ENCODE measurements around the gene DUSP21. TPM values are rescaled to one million over a fixed set of nuclear protein-coding genes. Genes with fewer than 3 reads are reported as not detected.

The DUSP21 gene
- total RNA-seq, 1 experiment from 2014 or later = not detected

DNA sequence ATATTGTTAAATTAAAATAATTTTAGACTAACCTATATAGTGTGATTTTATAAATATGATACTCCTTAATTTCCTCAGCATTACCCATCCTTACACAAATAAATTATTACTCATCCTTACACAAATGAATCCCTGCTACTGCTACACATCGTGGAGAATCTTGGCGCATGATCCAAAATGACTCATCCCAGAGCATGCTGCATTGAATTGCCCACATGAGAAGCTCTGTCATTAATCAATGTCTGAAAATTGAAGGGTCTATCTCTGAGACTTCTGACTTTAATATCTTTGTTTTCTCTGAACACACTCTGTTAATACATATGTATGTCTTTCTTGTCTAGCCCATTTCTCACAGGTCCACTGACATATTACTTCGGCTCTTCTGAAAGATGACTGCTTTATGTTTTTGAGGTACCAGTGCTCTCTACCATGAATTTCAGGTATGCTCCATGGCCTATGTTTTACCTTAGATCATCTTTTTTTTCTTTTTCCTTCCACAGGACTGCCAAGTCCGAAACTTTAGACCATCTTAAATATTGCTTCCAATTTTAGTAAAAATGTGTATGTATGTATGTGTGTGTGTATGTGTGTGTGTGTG, 15.7 kb upstream of the DUSP21 start:
- POLR2A ChIA-PET = no interaction called here
- BruUV-seq (replicated peaks) = no TSS peak
- ATAC-seq = peak; percentile 66
- H3K4me2 ChIP-seq (ENCODE audit: low read length) = 0 out of 2 replicates have a peak overlapping the region, but pooled peaks have one; percentile 12
- no peaks in the 10 kb centered on the region for H3K36me3 ChIP-seq (ENCODE audit: control insufficient read depth in 1 of 2, insufficient read depth in 2 of 2, low read length in 2 of 2)
- RAD21 ChIA-PET (ENCODE audit: low non-redundant PET in 1 of 2, low total read pairs in 2 of 2, uncharacterized antibody in 2 of 2, unreplicated experiment in 2 of 2) = no interaction called here
- CTCF ChIA-PET = no interaction called here
- peaks cover 0 to 5% of the 10 kb centered on the region in 2 experiments; a peak in 2 of 4 replicates for H3K4me1 ChIP-seq (ENCODE audit: control insufficient read depth in 1 of 2, insufficient read depth in 2 of 2, low read length in 2 of 2)
- TF ChIP-seq JUND (IDR thresholded peaks at IDR 0.05) (peak; percentile 41; the same call in 1 of the 2 replicates), ELF1 (IDR thresholded peaks at IDR 0.05; ENCODE audit: borderline replicate concordance, low read depth) (no peak), YY1 (IDR thresholded peaks at IDR 0.05; ENCODE audit: extremely low read depth, insufficient replicate concordance, low read depth, low read length) (no peak), CEBPB (IDR thresholded peaks at IDR 0.05; ENCODE audit: low read depth) (no peak), EGR1 (IDR thresholded peaks at IDR 0.05; ENCODE audit: low read depth) (no peak), ZNF274 (IDR thresholded peaks at IDR 0.05; ENCODE audit: low read depth, low read length) (no peak), EZH2 (IDR thresholded peaks at IDR 0.05) (no peak), FOSL1 (IDR thresholded peaks at IDR 0.05; ENCODE audit: low read depth) (peak; percentile 45; the same call in 1 of the 2 replicates), RAD21 (IDR thresholded peaks at IDR 0.05; ENCODE audit: low read depth) (no peak), EZH2phosphoT487 (IDR thresholded peaks at IDR 0.05; ENCODE audit: borderline replicate concordance) (no peak), SRF (IDR thresholded peaks at IDR 0.05; ENCODE audit: low read depth) (no peak)
- TF ChIP-seq, protein P1, sequence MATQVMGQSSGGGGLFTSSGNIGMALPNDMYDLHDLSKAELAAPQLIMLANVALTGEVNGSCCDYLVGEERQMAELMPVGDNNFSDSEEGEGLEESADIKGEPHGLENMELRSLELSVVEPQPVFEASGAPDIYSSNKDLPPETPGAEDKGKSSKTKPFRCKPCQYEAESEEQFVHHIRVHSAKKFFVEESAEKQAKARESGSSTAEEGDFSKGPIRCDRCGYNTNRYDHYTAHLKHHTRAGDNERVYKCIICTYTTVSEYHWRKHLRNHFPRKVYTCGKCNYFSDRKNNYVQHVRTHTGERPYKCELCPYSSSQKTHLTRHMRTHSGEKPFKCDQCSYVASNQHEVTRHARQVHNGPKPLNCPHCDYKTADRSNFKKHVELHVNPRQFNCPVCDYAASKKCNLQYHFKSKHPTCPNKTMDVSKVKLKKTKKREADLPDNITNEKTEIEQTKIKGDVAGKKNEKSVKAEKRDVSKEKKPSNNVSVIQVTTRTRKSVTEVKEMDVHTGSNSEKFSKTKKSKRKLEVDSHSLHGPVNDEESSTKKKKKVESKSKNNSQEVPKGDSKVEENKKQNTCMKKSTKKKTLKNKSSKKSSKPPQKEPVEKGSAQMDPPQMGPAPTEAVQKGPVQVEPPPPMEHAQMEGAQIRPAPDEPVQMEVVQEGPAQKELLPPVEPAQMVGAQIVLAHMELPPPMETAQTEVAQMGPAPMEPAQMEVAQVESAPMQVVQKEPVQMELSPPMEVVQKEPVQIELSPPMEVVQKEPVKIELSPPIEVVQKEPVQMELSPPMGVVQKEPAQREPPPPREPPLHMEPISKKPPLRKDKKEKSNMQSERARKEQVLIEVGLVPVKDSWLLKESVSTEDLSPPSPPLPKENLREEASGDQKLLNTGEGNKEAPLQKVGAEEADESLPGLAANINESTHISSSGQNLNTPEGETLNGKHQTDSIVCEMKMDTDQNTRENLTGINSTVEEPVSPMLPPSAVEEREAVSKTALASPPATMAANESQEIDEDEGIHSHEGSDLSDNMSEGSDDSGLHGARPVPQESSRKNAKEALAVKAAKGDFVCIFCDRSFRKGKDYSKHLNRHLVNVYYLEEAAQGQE (IDR thresholded peaks at IDR 0.05; ENCODE audit: low read depth) = no peak
- TF ChIP-seq, protein P2, sequence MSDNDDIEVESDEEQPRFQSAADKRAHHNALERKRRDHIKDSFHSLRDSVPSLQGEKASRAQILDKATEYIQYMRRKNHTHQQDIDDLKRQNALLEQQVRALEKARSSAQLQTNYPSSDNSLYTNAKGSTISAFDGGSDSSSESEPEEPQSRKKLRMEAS (IDR thresholded peaks at IDR 0.05) = peak; percentile 36; the same call in 1 of the 2 replicates
- TF ChIP-seq, protein P3, sequence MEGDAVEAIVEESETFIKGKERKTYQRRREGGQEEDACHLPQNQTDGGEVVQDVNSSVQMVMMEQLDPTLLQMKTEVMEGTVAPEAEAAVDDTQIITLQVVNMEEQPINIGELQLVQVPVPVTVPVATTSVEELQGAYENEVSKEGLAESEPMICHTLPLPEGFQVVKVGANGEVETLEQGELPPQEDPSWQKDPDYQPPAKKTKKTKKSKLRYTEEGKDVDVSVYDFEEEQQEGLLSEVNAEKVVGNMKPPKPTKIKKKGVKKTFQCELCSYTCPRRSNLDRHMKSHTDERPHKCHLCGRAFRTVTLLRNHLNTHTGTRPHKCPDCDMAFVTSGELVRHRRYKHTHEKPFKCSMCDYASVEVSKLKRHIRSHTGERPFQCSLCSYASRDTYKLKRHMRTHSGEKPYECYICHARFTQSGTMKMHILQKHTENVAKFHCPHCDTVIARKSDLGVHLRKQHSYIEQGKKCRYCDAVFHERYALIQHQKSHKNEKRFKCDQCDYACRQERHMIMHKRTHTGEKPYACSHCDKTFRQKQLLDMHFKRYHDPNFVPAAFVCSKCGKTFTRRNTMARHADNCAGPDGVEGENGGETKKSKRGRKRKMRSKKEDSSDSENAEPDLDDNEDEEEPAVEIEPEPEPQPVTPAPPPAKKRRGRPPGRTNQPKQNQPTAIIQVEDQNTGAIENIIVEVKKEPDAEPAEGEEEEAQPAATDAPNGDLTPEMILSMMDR (IDR thresholded peaks at IDR 0.05 in 2 of 3, conservative IDR thresholded peaks at IDR 0.05 in 1 of 3; ENCODE audit: borderline replicate concordance in 1 of 3, insufficient read depth in 1 of 3, low read depth in 2 of 3, low read length in 2 of 3) = no peak
- no peak overlapping the region for H3K9ac ChIP-seq (ENCODE audit: low read length)
- H4K20me1 ChIP-seq (ENCODE audit: insufficient read depth) = no peaks in the 10 kb centered on the region
- peak overlapping the region; percentile 78 for H2AFZ ChIP-seq (ENCODE audit: low read depth, low read length, poor library complexity, severe bottlenecking)
- no peak overlapping the region for H3K4me3 ChIP-seq (replicated peaks in 1 of 2; ENCODE audit: low read depth in 1 of 2, low read length in 2 of 2)
- H3K27me3 ChIP-seq (ENCODE audit: insufficient read depth, low read length) = no peaks in the 10 kb centered on the region
- H3K27ac ChIP-seq (ENCODE audit: low read depth, low read length) = no peak overlapping the region
- no peaks in the 10 kb centered on the region for H3K79me2 ChIP-seq (ENCODE audit: insufficient read depth, low read length)
- DNase-seq (ENCODE audit: low read depth, low spot score) = peak; percentile 10
- intact Hi-C loops (cut with micrococcal nuclease) = no loop called here
- H3K9me2 ChIP-seq (ENCODE audit: insufficient read depth) = no peaks in the 10 kb centered on the region
- no peaks in the 10 kb centered on the region for H3K9me3 ChIP-seq (ENCODE audit: control insufficient read depth in 1 of 2, insufficient read depth in 1 of 2, low read depth in 1 of 2, low read length in 2 of 2)

Measured in HCT116 (cell line).